Amniotic stem cell (primary cell): ENCODE data around the gene SORCS2.

Experiments used
- DNase-seq: peaks from one replicate; lab custom pipeline; 2025; lab: John Stamatoyannopoulos, UW

SORCS2 gene

DNA sequence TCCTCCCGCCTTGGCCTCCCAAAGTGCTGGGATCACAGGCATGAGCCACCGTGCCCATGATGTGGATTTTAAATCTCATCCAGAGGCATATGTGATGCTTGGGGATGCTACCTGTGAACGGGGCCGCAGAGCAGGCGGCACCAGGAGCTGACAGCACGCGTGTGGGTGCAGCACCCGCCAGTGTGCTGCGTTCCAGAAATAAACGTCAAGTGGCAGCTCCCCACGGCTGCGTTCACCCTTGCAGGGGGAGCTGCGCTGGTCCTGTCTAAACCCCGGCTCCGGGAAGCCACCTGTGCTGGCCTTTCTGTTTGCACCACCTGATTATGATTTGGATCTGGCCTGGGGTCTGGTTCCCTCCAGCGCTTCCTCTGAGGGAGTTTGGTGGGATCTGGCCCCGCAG, 77.8 kb downstream of the SORCS2 start:
- DNase-seq, result no peak

DNA sequence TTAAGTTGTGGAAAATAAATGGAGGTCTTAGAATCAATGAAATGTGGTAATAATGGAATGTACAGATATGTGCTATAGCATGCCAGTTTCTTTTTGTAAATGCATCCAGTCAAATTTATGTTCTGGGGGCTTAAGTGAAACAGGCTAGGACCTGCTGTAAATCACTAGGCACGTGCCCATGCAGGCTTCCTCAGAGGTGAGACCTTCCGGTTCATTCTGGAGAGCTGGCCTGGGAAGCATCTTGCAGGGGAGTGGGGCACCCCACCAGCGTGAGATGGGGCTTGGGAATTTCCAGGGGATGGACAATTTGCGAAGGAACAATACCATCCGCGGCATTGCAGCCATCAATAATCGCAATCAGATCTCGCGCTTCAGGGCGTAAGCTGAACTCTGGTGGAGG, 80.1 kb downstream of the SORCS2 start:
- no peak for DNase-seq

- no peak for DNase-seq
These were observed 81.5 kb downstream of the SORCS2 start for GRCh38 chr4:7273738-7274297.

DNA sequence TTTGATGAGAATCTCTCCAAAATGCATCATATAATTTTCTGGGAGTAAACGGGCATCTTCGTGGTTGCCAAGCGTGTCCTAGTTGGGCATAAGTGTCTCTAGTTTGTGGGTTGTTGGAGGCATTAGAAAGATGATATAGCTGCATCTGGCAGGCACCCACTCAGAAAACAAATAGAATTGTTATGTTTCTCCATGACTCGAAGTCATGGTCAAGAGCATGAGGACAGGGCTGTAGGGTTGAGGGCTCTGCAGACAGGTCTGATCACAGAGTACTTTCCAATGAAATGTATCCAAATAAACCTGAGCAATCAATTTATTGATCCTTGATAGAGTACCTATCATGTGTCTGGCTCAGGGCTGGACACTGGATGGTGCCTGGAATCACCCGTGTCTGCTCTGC, 82.7 kb downstream of the SORCS2 start:
- DNase-seq, result no peak

DNA sequence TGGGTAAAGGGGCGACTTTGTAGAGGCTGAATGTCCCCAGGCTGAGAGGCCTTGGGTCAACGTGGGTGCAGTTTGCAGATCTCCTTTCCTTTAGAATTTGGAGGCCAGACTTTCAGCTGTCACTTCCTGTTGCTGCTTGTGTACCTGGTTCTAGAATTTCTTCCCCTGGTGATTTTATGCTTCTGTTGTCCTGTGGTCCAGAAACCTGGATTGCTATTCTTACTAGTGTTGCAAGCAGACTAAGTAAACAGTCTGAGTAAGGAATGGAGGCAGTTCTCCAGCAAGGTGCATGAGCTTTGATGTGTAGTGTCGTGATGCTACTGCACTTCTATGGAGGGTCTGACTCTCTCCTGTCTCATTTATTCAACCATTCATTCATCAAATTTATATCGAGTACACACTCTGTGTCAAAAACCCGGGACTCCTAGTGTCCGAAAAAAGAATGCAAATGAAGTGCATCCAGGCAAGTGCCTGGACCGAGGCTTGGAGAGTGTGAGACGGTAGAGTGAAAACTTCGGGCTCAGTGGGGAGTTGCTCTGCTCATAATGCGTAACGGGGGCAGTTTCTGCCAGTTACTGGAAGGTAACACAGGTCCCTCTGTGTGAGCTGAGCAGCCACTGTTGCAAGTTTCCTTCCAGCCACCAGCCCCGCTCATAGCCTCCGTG, 83.3 kb downstream of the SORCS2 start:
- DNase-seq, result no peak

DNA sequence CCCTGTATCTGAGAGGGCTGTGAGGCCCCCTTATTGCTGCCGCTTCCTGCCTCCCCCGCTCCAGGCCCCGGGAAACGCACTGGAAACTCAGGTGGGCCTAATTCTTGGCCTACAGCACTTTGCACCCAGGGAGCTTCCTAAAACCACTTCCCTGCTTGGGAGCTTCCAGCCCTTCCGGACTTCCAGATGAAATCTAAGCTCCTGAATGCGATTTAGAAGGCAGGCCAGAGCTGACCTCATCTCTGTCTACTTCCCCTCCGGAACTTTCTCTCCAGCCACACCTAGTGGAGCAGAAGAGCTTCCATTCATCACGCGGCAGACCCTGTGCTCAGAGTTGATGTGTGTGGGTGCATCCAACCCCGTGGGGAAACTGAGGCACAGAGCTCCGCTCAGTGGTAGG, 84.2 kb downstream of the SORCS2 start:
- no peak for DNase-seq

- no peak for DNase-seq
These were observed 85.9 kb downstream of the SORCS2 start for GRCh38 chr4:7278071-7278765.

GRCh38 chr4:7278981-7279380, 86.6 kb downstream of the SORCS2 start:
- no peak for DNase-seq

- no peak for DNase-seq
These were observed 87.6 kb downstream of the SORCS2 start for GRCh38 chr4:7279902-7280301.

- no peak for DNase-seq
These were observed 88.8 kb downstream of the SORCS2 start for GRCh38 chr4:7280926-7281690.

- no peak for DNase-seq
These were observed 89.6 kb downstream of the SORCS2 start for GRCh38 chr4:7281691-7282665.

GRCh38 chr4:7282786-7283440, 90.6 kb downstream of the SORCS2 start:
- no peak for DNase-seq

DNA sequence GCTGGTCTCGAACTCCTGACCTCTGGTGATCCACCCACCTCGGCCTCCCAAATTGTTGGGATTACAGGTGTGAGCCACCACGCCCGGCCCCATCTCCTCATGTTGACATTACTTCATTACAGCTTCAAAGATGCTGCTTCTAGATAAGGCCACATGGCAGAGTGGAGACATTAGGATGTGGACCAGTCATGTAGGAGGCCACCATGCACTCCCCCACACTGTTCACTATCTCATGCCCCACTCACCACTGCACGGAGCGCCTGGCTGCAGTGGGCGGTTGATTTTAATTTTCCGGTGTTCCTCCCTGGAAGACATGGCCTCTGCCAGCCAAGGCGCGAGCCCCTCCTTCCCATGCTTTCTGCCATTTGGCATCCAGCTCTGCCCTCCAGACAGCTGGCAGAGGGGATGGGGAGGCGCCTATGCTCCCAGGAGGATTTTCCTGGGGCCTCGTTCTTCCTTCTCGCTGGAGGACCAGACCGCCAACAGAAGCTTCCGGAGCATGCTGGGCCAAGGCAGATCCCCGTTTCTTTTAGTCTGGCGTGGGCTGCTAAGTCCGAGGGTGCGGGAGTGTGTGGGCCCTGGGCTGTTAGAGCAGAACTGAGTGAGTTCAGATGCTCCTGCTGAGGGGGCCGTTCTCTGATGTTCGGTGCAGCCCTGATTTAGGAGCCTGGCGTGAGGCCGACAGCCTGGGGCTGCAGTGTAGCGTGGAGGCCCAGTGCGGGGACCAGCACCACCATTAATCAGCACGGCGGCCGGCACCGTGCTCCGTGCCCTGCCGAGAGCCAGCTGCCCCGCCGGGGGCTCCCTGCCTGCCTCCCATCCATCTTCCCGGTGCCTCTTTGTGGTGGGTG, 93.1 kb downstream of the SORCS2 start:
- DNase-seq, result no peak

DNA sequence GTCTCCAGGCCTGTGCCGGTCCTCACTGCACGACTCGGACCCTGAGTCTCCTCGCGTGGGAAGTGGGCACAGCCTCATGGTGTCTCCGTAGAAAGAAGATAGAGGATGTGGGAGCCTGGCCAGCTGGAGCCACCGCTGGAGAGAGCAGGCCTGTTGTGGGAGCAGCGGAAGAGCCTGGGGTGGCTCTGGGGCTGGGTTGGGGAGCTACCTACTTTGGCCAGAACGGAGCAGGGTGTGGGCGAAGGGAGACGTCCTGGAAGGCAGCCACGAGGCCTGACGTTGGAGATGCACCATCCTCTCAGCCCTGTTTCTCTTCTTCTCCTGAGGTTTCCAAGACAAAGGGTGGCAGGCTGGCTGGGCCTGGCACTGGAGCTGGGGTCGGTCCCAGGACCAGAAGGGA, 93.8 kb downstream of the SORCS2 start:
- no peak for DNase-seq

GRCh38 chr4:7286798-7287197, 94.5 kb downstream of the SORCS2 start:
- no peak for DNase-seq

DNA sequence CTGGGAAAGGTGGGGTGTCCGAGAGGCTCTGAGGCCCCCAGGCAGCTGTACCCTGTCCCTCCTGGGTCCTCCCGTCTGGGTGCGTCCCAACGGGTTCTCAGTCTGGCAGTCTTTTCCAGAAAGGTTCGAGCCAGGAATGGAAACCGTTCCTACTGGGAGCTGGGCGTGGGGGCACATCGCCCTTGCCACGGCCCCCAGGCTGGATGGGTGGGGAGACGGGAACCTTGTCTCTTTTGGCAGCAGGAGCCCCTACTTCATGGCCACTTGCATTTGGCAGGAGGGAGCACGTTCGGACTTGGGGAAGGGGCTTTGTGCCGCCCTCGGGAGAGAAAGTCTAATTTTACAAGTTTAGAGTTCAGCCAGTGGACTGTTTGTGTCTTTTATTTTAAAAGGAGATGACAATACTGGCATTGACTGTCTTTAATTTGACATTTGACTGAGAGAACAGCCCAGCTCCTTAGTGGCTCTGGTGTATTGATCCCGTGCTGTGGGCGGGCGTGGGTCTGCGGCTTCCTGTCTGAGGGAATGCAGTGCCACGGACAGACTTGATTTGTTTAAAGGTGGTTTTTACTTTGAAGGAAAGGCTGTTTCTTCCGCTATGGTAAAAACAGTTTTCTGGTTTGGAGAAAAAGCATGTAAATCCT, 95.1 kb downstream of the SORCS2 start:
- no peak for DNase-seq

- DNase-seq, result no peak
These were observed 95.6 kb downstream of the SORCS2 start for GRCh38 chr4:7287918-7288280.

GRCh38 chr4:7288751-7289523, 96.6 kb downstream of the SORCS2 start:
- no peak for DNase-seq

GRCh38 chr4:7289589-7289988, 97.3 kb downstream of the SORCS2 start:
- DNase-seq, result no peak
